Endothelial cell of umbilical vein (primary cell): ENCODE results near the gene MYLK2.
"Not testable (repeated sequence)": the region's sequence is repeated elsewhere in the genome, so short reads cannot be mapped to it uniquely, and the experiment has no call there.

ENCODE experiments used
- EZH2 ChIP-seq: IDR thresholded peaks from 2 replicates; pipeline ENCODE4 v1.6.1; 2012; ENCODE audit warnings: borderline replicate concordance, low read depth, mild to moderate bottlenecking, moderate library complexity, low read length, inconsistent platforms; ENCODE audit not compliant: severe bottlenecking
- GATA2 ChIP-seq: IDR thresholded peaks from 2 replicates; pipeline ENCODE4 v1.7.0; 2011; ENCODE audit warnings: low read depth, mild to moderate bottlenecking, moderate library complexity, mixed read lengths, low read length; ENCODE audit not compliant: insufficient read length, insufficient read depth
- POLR2AphosphoS5 ChIP-seq: IDR thresholded peaks from 2 replicates; pipeline ENCODE4 v1.6.1; 2012; ENCODE audit warnings: low read depth, mild to moderate bottlenecking, control low read depth, low read length, moderate library complexity; ENCODE audit not compliant: insufficient read depth
- TF ChIP-seq, protein P1 (sequence below), 2 donors: IDR thresholded peaks; 1 replicate in 1 of 2; 2 replicates in 1 of 2; pipeline ENCODE4 v1.5.1; 2011; ENCODE audit warnings: low read length in 2 of 2, mild to moderate bottlenecking in 2 of 2, moderate library complexity in 2 of 2, control low read depth in 1 of 2, inconsistent platforms in 1 of 2, low read depth in 1 of 2; ENCODE audit not compliant: insufficient read depth in 1 of 2; ENCODE audit errors: extremely low read depth in 1 of 2

DNA sequence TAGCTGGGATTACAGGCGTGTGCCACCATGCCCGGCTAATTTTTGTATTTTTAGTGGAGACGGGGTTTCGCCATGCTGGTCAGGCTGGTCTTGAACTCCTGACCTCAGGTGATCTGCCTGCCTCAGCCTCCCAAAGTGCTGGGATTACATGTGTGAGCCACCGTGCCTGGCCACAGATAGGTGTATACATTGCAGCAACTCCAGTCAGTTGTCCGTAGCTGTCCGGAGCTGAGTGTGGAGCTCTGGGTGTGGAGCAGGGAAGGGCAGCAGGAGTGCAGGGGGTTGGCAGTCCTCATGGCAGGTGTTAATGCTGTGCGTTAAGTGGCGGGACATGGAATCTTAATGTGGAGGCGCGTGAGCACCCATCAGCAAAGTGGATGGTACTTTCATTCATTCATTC lies 8.9 kb downstream of the MYLK2 start:
- TF ChIP-seq, protein P1, sequence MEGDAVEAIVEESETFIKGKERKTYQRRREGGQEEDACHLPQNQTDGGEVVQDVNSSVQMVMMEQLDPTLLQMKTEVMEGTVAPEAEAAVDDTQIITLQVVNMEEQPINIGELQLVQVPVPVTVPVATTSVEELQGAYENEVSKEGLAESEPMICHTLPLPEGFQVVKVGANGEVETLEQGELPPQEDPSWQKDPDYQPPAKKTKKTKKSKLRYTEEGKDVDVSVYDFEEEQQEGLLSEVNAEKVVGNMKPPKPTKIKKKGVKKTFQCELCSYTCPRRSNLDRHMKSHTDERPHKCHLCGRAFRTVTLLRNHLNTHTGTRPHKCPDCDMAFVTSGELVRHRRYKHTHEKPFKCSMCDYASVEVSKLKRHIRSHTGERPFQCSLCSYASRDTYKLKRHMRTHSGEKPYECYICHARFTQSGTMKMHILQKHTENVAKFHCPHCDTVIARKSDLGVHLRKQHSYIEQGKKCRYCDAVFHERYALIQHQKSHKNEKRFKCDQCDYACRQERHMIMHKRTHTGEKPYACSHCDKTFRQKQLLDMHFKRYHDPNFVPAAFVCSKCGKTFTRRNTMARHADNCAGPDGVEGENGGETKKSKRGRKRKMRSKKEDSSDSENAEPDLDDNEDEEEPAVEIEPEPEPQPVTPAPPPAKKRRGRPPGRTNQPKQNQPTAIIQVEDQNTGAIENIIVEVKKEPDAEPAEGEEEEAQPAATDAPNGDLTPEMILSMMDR (IDR thresholded peaks at IDR 0.05; ENCODE audit: extremely low read depth in 1 of 2, insufficient read depth in 1 of 2, low read depth in 1 of 2, low read length in 2 of 2): not testable (repeated sequence)
- TF ChIP-seq POLR2AphosphoS5, EZH2, GATA2: not testable (repeated sequence)
